Measurements from ENCODE around the gene ATP9B.

DNA sequence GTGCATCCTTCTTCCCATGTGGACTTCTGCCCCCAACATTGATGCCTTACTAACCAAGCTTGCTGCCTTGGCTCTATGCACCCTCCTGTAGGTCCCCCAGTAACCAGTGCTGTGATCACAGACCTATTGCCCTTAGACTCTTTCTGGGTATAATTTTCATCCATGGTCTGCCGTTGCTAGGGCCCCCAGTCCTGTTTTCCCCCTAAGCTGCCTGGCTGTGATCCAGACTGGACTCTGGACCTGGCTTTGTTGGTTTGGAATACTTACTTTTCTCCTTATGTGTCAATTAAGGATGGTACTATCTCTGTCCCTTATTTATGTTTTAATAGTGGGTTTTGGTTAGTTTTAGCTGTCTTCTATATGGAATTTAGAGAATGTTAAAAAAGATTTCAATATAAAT, 26.0 kb downstream of the ATP9B start:
- TF ChIP-seq, protein P1, sequence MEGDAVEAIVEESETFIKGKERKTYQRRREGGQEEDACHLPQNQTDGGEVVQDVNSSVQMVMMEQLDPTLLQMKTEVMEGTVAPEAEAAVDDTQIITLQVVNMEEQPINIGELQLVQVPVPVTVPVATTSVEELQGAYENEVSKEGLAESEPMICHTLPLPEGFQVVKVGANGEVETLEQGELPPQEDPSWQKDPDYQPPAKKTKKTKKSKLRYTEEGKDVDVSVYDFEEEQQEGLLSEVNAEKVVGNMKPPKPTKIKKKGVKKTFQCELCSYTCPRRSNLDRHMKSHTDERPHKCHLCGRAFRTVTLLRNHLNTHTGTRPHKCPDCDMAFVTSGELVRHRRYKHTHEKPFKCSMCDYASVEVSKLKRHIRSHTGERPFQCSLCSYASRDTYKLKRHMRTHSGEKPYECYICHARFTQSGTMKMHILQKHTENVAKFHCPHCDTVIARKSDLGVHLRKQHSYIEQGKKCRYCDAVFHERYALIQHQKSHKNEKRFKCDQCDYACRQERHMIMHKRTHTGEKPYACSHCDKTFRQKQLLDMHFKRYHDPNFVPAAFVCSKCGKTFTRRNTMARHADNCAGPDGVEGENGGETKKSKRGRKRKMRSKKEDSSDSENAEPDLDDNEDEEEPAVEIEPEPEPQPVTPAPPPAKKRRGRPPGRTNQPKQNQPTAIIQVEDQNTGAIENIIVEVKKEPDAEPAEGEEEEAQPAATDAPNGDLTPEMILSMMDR (IDR thresholded peaks at IDR 0.05; ENCODE audit: low read depth, low read length), result no peak
- no peak for TF ChIP-seq EZH2phosphoT487 (IDR thresholded peaks at IDR 0.05; ENCODE audit: low read depth)
